Fibroblast of skin of left biceps (primary cell): ENCODE data around the gene CPLANE2.
"Not testable (repeated sequence)": the region's sequence is repeated elsewhere in the genome, so short reads cannot be mapped to it uniquely, and the experiment has no call there.

Experiments used
- DNase-seq, 2 experiments: peaks; one replicate each; pipeline ENCODE4 v3.0.0-alpha.2; 2013; ENCODE audit warnings: low read depth in 2 of 2

The CPLANE2 gene

GRCh38 chr1:16236511-16237342 lies at the start of gene CPLANE2:
Gene CPLANE2 (minus strand): TSS chr1:16237183. CDS start chr1:16236742, 441 bp downstream.
- peak; percentile 70 for DNase-seq

- no peak for DNase-seq
Observed at GRCh38 chr1:16286122-16286521, 49.1 kb upstream of the CPLANE2 start.

DNA sequence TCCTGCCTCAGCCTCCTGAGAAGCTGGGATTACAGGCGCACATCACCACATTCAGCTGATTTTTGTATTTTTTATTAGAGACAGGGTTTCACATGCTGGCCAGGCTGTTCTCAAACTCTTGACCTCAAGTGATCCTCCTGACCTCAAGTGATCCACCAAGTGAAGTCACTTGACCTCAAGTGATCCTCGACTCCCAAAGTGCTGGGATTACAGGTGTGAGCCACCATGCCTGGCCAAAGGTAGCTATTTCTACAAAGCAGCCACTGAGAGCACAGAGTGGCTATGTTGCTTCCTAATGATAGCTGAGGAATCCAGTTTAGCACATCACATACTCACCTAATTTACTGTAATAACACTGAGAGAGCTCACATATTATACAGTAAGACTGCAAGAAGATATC lies 44.8 kb upstream of the CPLANE2 start:
- no peak for DNase-seq

DNA sequence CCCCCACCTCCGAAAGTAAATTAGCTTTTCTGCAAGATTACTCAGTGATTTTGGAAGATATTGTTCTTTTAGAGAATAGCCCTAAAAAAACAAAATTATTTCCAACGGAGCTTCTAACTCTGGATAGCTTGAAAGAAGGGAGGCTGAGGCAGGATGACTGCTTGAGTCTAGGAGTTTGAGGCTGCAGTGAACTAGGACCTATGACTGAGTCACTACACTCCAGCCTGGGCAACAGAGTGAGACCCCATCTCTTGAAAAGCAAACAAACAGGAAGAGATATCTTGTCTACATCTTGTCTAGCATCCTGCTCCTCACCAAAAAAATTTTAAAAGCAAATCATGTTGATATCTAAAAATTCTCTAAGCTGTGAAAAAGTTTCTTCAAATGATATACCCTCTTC lies 42.2 kb upstream of the CPLANE2 start:
- no peak for DNase-seq

DNA sequence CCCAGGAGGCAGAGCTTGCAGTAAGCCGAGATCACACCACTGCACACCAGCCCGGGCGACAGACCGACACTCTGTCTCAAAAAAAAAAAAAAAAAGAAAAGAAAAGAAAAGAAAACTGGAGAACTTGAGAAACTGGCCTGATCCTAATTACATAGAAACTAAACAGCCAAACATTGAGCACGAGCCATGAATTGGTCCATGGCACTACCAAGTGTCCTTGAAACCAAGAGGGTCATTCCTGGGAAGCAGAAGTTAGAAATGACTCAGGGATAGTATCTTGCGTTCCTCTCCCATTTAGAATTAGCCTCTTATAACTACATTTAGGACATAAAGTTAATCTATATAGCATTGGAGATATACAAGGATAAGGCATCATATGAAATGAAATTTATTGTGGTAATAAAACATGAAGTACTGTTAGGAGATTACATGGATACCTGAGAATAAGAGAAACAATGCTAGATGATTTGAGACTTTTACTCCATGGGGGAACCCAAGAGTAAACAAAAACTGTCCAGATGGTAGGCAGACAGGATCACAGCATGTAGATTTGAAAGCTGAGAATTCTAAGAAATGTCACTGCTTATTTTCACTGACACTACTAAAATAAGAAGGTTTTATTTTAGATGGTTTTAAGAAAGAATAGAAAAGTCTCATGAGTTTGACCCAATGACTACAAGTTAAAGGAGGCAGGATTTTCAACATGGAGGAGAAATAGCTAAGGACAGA lies 39.5 kb upstream of the CPLANE2 start:
- no peak for DNase-seq

DNA sequence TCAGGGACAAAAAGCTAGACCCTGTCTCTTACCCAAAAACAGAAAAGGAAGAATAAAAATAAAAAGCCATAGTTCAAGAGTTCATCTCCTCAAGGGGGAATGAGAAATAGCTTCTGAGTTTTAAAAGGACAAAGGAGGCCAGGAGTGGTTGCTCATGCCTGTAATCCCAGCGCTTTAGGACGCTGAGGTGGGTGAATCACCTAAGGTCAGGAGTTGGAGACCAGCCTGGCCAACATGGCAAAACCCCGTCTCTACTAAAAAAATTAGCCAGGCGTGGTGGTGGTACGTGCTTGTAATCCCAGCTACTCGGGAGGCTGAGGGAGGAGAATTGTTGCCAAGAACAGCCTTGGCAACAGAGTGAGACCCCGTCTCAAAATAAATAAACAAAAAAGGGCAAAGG lies 38.6 kb upstream of the CPLANE2 start:
- no peak for DNase-seq

- DNase-seq, result no peak
Observed at GRCh38 chr1:16267690-16268180, 30.8 kb upstream of the CPLANE2 start.

DNA sequence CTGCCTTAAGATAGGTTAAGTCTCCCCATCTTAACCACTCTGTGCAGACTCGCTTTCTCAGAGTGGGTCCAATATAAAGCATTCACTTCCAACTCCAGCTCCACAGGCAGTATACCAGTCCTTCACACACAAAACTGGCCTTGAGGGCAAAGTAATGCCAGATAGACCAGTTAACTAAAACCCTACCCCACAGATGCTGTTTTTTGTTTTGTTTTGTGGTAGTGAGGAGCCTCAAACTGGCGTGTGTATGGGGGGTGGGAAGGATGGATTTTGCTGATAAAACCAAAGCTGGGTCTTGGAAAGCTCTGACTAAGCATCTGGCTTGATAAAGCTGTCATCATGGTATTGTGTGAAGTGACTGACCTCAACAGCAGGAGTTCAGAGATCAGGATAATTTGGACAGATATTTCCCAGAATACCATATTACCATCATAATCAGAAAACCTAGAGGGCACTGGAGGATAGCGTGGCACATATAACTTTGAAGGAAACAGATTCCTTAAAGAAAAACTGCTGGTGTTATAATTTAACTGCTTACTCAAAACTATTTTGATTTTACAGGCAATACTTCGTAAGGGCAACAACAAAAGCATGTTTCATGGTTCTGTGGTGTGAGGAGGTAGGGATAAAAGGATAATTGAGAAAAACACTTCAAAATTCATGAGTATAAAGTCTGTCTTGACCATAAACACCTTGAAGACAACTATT lies 29.6 kb upstream of the CPLANE2 start:
- no peak for DNase-seq

DNA sequence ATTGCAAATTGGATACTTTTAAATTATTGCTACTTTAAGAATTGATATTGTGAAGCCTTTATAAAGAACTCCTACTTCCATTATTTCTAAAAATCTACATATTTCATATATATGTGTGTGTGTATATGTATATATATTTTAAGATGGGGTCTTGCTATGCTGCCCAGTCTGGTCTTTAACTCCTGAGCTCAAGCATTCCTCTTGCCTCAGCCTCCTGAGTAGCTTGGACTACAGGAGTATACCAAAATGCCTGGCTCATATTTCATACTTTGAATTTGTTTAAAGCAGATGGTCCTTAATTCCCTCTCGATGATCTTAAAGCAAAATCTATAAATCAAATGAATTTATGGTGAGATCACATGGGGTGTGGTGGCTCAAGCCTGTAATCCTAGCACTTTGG lies 25.1 kb upstream of the CPLANE2 start:
- no peak for DNase-seq

DNA sequence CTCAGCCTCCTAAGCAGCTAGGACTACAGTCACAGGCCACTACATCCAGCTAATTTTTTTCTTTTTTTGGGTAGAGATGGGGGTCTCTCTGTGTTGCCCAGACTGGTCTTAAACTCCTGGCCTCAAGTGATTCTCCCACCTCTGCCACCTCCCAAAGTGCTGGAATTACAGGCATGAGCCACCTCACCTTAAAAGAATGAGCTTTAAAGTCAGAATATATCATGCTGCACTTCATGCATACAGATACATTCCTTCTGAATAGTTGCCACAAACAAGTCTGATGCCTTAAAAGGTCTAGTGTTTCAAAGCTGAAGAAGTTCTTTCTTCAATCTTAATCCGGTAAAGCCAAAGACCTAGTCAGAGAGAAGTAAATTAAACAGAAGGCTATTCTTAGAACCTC lies 23.8 kb upstream of the CPLANE2 start:
- peak; percentile 38 to 48 for DNase-seq

DNA sequence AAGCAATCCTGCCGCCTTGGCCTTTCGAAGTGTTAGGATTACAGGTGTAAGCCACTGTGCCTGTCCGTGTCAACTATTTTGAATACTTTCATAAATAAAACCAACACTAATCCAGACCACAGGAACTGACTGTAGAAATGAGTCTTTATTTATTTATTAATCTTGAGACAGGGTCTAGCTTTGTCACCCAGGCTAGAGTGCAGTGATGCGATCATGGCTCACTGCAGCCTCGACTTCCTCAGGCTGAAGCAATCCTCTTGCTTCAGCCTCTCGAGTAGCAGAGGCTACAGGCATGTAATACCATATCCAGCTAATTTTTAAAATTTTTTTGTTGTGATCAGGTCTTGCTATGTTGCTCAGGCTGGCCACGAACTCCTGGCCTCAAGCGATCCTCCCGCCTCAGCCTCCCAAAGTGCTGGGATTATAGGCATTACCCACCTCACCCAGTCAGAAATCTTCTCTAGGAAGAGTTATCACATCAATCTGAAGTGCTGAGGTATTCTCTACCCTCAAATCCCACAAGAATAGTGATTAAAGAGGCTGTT lies 21.7 kb upstream of the CPLANE2 start:
- DNase-seq, result no peak

DNA sequence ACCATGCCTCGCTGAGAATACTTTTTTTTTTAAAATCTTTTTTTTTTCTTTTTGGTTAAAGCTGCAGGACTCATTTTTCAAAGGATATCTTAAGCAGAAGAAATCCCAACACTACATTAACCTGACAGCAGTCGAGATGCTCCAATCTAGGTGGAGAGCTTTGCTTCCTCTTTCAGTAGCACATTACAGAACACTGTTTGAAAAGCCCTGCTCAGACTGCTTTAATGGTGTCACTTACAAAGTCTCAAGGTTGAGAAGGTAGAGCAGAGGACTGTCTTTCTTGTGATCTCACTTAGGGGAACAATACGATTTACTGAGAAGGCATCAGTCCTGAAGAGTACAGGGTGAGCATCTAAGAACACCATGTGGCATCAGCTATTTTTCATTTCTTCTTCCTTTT lies 21.0 kb upstream of the CPLANE2 start:
- DNase-seq, result no peak

- DNase-seq, result not testable (repeated sequence)
Observed at GRCh38 chr1:16257556-16257955, 20.6 kb upstream of the CPLANE2 start.

GRCh38 chr1:16256478-16256877 lies 19.5 kb upstream of the CPLANE2 start:
- no peak for DNase-seq

DNA sequence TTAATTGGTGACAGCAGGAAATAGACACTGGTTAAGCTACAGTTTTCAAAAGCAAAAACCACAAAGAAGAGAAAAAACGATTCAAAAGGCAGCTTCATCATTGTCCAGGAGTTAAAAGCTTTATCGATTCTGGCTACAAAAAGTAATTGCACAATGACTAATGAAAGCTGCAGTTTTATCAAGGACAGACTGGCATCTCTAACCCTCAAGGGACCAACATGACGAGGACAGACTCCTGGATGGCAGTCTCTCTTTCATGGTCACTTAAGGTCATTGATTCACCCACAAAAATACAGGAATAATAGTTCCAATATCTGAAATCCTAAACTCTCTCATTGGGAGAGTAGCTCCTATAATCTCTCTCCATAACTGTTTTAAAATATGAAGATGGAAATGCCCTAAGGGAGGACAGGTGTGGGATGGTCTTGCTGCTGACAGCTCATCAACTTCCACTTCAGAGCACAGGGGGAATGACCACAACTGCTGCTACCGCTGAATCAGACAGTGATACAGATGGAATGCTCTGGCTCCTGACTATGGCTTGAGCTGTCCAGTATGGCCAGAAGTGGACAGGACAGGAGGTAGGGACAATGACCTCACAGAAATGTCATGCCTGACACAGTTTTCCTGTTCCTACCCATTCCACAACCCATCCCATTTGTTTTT lies 17.4 kb upstream of the CPLANE2 start:
- DNase-seq, result no peak

DNA sequence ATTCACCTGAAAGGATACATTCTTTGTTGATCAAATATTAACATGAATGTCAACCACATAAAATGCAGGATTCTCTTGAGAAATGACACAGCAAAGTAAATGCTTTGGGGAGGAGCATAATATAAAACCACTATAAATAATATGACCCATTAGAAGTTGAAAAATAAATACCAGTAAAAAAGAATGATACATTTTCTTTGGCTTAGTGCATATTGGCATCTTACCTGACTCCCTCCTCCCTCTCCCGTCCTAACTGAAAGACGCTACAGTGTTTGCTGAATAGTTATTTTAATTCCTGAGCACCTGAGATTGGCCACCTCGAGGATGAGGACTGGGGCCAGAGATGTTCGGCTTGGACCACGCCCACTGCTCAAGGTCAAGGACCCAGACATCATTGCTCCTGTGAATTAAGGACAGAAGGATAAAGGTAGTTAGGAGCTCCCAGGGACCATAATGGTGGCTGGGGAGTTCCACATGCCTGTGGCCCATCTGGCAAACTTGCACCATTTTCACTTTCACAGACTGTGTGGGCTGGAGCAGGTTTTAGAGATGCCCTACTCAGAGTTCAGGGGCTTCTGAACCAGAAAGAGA lies 16.4 kb upstream of the CPLANE2 start:
- no peak for DNase-seq

DNA sequence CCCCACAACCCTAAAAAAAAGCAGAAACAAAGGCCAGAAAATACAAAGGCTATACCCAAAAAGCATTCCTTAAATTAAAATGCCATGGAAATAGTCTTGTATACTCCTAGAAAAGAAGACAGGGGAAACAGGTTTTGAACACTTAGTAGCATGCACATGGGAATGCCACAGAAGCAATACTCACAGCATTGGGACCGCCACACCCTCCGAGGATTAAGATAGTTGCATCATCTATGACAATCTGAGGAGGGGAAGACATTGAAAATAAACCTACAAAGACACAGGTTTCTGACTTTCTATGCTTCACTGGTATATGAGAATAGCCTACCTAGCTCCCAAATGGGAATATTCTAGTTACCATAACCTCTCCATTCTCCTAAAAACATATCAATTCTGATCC lies 15.9 kb upstream of the CPLANE2 start:
- DNase-seq, result no peak

GRCh38 chr1:16251381-16251780 lies 14.4 kb upstream of the CPLANE2 start:
- DNase-seq, result no peak

DNA sequence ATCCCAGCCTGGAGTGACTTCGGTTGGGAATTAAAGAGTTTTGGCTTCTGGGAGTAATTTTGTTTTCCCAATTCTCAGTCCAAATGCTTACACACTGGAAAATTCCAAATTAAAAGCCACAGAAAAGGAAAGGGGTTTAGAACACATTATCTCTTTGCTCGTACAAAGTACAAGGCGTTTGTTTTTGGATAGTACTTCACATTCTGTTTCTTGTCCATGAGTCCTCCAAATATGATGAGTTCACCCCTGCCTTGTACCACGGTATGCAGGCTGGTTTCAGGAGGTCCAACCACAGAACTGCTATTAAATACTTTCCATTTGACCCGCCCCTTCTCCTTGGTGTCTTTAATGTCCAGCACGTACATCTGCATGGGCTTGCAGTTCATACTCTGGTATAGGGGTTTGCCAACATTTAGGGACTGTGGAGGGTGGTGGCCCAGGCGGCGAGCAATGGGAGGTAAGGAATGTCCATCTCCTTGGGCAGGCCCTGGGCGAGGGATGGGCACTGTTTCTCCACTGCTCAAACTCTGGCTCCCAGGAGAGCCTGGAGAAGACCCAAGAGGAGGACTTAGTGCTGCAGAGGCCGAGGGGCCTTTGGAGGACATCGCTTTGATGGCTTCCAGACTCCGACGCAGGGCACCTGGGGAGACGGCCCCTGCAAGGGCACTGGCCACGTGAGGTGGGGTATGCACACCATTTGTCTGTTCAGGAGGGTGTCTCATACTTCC lies 13.7 kb upstream of the CPLANE2 start:
- peak; percentile 7 to 17 for DNase-seq

GRCh38 chr1:16249596-16250241 lies 12.7 kb upstream of the CPLANE2 start:
- peak in 1 of 2 experiments; percentile 7 for DNase-seq
